HG03469 (cell line): ENCODE results near the gene SOHLH2.

Source experiments
- ATAC-seq: cut with Tn5 transposase; IDR thresholded peaks from one replicate; pipeline ENCODE4 v1.9.1; 2021; ENCODE audit warnings: mild to moderate bottlenecking, moderate library complexity, moderate number of reproducible peaks; ENCODE audit not compliant: unreplicated experiment

The SOHLH2 gene

GRCh38 chr13:36214163-36214921, at the start of gene SOHLH2:
Gene SOHLH2 (minus strand): TSS chr13:36214556. CDS start chr13:36214526, 30 bp downstream.
- no peak for ATAC-seq

- no peak for ATAC-seq
Measured at GRCh38 chr13:36261976-36262375, 47.6 kb upstream of the SOHLH2 start.

GRCh38 chr13:36261011-36261410, 46.7 kb upstream of the SOHLH2 start:
- no peak for ATAC-seq

- no peak for ATAC-seq
Measured at GRCh38 chr13:36259361-36260137, 45.2 kb upstream of the SOHLH2 start.

- ATAC-seq = no peak
Measured at GRCh38 chr13:36258831-36259230, 44.5 kb upstream of the SOHLH2 start.

- no peak for ATAC-seq
Measured at GRCh38 chr13:36251526-36251925, 37.2 kb upstream of the SOHLH2 start.

- no peak for ATAC-seq
Measured at GRCh38 chr13:36251017-36251416, 36.7 kb upstream of the SOHLH2 start.

- ATAC-seq = no peak
Measured at GRCh38 chr13:36248700-36249099, 34.3 kb upstream of the SOHLH2 start.

GRCh38 chr13:36244990-36245389, 30.6 kb upstream of the SOHLH2 start:
- ATAC-seq = no peak

GRCh38 chr13:36244073-36244472, 29.7 kb upstream of the SOHLH2 start:
- ATAC-seq = no peak

GRCh38 chr13:36242761-36243160, 28.4 kb upstream of the SOHLH2 start:
- no peak for ATAC-seq

- no peak for ATAC-seq
Measured at GRCh38 chr13:36231236-36231635, 16.9 kb upstream of the SOHLH2 start.

- no peak for ATAC-seq
Measured at GRCh38 chr13:36224730-36225129, 10.4 kb upstream of the SOHLH2 start.

GRCh38 chr13:36219883-36220282, 5.5 kb upstream of the SOHLH2 start:
- no peak for ATAC-seq

- ATAC-seq = no peak
Measured at GRCh38 chr13:36217456-36217855, 3.1 kb upstream of the SOHLH2 start.

- ATAC-seq = no peak
Measured at GRCh38 chr13:36212789-36213188, 1.6 kb downstream of the SOHLH2 start.

GRCh38 chr13:36211567-36211966, 2.8 kb downstream of the SOHLH2 start:
- ATAC-seq = no peak

- ATAC-seq = no peak
Measured at GRCh38 chr13:36210738-36211137, 3.6 kb downstream of the SOHLH2 start.

GRCh38 chr13:36207672-36208071, 6.7 kb downstream of the SOHLH2 start:
- no peak for ATAC-seq

GRCh38 chr13:36193151-36193855, 21.1 kb downstream of the SOHLH2 start:
- ATAC-seq = no peak

- ATAC-seq = no peak
Measured at GRCh38 chr13:36192166-36192565, 22.2 kb downstream of the SOHLH2 start.

- ATAC-seq = no peak
Measured at GRCh38 chr13:36190771-36191170, 23.6 kb downstream of the SOHLH2 start.
